ENCODE results near the gene TYR.

- TF ChIP-seq POLR2A (IDR thresholded peaks at IDR 0.05; ENCODE audit: low read depth, low read length) (no peak), POLR2AphosphoS5 (IDR thresholded peaks at IDR 0.05; ENCODE audit: low read depth, low read length) (no peak)
Measured at GRCh38 chr11:89321401-89321800, 143.7 kb downstream of the TYR start.
